Lower lobe of right lung (tissue), 2 donors: ENCODE measurements around the gene UGT2B10. TPM values are rescaled to one million over a fixed set of nuclear protein-coding genes. Genes with fewer than 3 reads are reported as not detected.
"Not testable (repeated sequence)": the region's sequence is repeated elsewhere in the genome, so short reads cannot be mapped to it uniquely, and the experiment has no call there.

Experiments
- ATAC-seq, 2 donors: fragments of 200-7000 bp; cut with Tn5 transposase; one replicate each; pipeline ENCODE4 v1.9.1; 2020 to 2022; ENCODE audit warnings: mild to moderate bottlenecking in 2 of 2, moderate library complexity in 2 of 2
- DNase-seq: peaks from one replicate; pipeline ENCODE4 v3.0.0-alpha.2; 2020
- H3K27ac ChIP-seq: fragments of 200-600 bp; one replicate; pipeline ENCODE4 v1.8.0; 2022
- H3K27me3 ChIP-seq: fragments of 200-600 bp; one replicate; pipeline ENCODE4 v1.8.0; 2022; ENCODE audit warnings: low read depth
- H3K36me3 ChIP-seq: fragments of 200-600 bp; one replicate; pipeline ENCODE4 v1.8.0; 2022; ENCODE audit warnings: mild to moderate bottlenecking
- H3K4me1 ChIP-seq: fragments of 200-600 bp; one replicate; pipeline ENCODE4 v1.8.0; 2022
- H3K4me3 ChIP-seq: fragments of 200-600 bp; one replicate; pipeline ENCODE4 v1.8.0; 2022; ENCODE audit warnings: mild to moderate bottlenecking
- H3K9me3 ChIP-seq: fragments of 200-600 bp; one replicate; pipeline ENCODE4 v1.8.0; 2022
- CTCF ChIP-seq: fragments of 200-600 bp; IDR thresholded peaks from one replicate; pipeline ENCODE4 v1.8.0; 2022; ENCODE audit warnings: antibody characterized with exemption, mild to moderate bottlenecking
- intact Hi-C: fragments of 100-400 bp; cut with DNase I; formaldehyde crosslinking; loops from one replicate; pipeline ENCODE4 v1.11.0; 2022
- total RNA-seq: library from RNA; stranded (reverse); fragmentation: NEBNext Ultra II Directional; extraction: Animal tissue kit (Norgen Biotek cat#: 25700); gene quantifications from one replicate; pipeline ENCODE4 v1.2.1, GENCODE V29; 2021
- donor health status: DM: no; HTN: yes; CAD: no; lungs with severe emphysema.

Gene UGT2B10
- total RNA-seq, 1 donor from 2014 or later, result not detected

- no peak for DNase-seq
- no peaks in the 10 kb centered on the region for H3K9me3 ChIP-seq
- no peak overlapping the region for H3K27ac ChIP-seq
- intact Hi-C loops, result no loop called here
- no peak for ATAC-seq
- no peak for TF ChIP-seq CTCF
- H3K4me3 ChIP-seq, result no peak overlapping the region
- no peaks in the 10 kb centered on the region for H3K36me3 ChIP-seq
- H3K4me1 ChIP-seq, result no peaks in the 10 kb centered on the region
- H3K27me3 ChIP-seq, result no peaks in the 10 kb centered on the region
Observed at GRCh38 chr4:68803013-68803412, 12.8 kb upstream of the UGT2B10 start.

- Histone ChIP-seq H3K4me1 (no peaks in the 10 kb centered on the region), H3K4me3 (no peak overlapping the region), H3K27me3 (no peaks in the 10 kb centered on the region), H3K27ac (no peak overlapping the region), H3K9me3 (no peaks in the 10 kb centered on the region), H3K36me3 (no peaks in the 10 kb centered on the region)
- no peak for ATAC-seq
- DNase-seq, result no peak
- no peak for TF ChIP-seq CTCF
- intact Hi-C loops, result no loop called here
Observed at GRCh38 chr4:68808060-68808459, 7.7 kb upstream of the UGT2B10 start.

GRCh38 chr4:68810919-68811318 lies 4.9 kb upstream of the UGT2B10 start:
- Histone ChIP-seq H3K27me3 (no peaks in the 10 kb centered on the region), H3K27ac (no peak overlapping the region), H3K36me3 (no peaks in the 10 kb centered on the region), H3K9me3 (no peaks in the 10 kb centered on the region), H3K4me3 (no peak overlapping the region), H3K4me1 (no peaks in the 10 kb centered on the region)
- no peak for TF ChIP-seq CTCF
- ATAC-seq, result no peak
- no peak for DNase-seq
- intact Hi-C loops, result no loop called here

- DNase-seq, H3K27me3 ChIP-seq, H3K9me3 ChIP-seq, H3K27ac ChIP-seq, ATAC-seq, H3K4me1 ChIP-seq, H3K4me3 ChIP-seq, intact Hi-C loops, H3K36me3 ChIP-seq: not testable (repeated sequence)
Observed at GRCh38 chr4:68816410-68817265, 844 bp downstream of the UGT2B10 start.

GRCh38 chr4:68817386-68817785 lies 1.6 kb downstream of the UGT2B10 start:
- Histone ChIP-seq H3K36me3 (no peaks in the 10 kb centered on the region), H3K27ac (no peak overlapping the region), H3K27me3 (no peaks in the 10 kb centered on the region), H3K9me3 (no peaks in the 10 kb centered on the region), H3K4me1 (no peaks in the 10 kb centered on the region), H3K4me3 (no peak overlapping the region)
- ATAC-seq (no peak), DNase-seq (no peak)
- no peak for TF ChIP-seq CTCF
- intact Hi-C loops, result no loop called here

- ATAC-seq, H3K36me3 ChIP-seq, H3K27me3 ChIP-seq, H3K9me3 ChIP-seq, intact Hi-C loops, H3K4me1 ChIP-seq, H3K4me3 ChIP-seq, DNase-seq, H3K27ac ChIP-seq: not testable (repeated sequence)
Observed at GRCh38 chr4:68818030-68818462, 2.3 kb downstream of the UGT2B10 start.
